Fibroblast of gingiva (primary cell): ENCODE results near the gene SLC25A26.
"Not testable (repeated sequence)": the region's sequence is repeated elsewhere in the genome, so short reads cannot be mapped to it uniquely, and the experiment has no call there.

ENCODE experiments used
- DNase-seq: peaks from one replicate; pipeline ENCODE4 v3.0.0-alpha.2; 2011; ENCODE audit warnings: low read depth

SLC25A26 gene

DNA sequence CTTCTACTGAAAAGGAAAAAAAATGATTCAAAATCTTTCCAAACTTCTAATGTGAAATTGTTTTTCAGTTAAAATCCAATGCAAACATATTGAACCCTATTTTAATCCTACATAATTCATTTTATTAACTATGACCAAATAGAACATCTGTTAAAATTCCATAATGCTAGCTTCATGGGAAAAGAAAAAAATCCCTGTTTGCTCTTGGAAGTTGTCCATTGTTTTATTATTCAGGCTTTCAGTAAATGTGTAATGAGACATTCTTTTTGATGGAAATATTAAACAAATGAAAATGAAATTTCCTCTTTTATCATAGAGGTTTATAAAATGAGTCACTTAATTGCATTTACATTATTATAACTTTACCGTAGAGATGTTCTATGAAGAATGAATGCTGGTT is 49.5 kb downstream of the SLC25A26 start:
- peak; percentile 39 for DNase-seq

DNA sequence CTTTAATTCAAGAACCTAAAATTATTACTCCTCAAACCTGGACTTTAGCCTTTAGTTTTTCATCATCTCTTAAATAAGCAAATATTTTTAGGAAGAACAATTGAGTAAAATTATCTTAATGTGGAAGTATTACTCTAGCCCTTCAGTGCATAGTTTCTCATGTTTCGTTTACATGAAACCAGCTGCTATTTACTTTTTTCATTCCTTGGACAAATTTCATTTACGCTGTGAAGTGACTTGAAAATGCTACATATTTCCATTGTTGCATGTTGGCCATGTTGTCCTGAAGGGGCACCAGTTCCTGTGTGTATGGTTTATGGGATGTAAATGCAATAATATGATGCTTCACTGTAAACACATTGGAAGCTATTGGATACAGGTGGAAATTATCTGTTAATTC is 49.9 kb downstream of the SLC25A26 start:
- DNase-seq = peak; percentile 73

DNA sequence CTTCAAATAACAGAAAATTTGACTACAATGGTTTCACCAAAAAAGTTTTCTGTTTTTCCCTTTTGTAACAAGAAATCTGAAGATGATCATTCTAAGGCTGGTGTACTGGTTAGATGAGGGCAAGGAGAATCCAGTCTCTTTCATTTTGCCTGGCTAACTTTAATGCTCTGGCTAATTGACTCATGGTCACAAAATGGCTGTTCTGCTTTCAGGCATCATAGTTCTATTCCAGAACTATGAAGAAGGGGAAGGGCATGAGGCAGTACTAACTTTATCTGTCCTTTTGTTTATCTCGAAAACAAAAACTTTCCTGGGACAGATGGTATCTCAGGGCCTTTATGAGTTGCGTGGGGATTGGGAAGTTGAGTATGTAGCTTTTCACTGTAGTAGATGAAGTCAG is 50.4 kb downstream of the SLC25A26 start:
- DNase-seq = no peak

DNA sequence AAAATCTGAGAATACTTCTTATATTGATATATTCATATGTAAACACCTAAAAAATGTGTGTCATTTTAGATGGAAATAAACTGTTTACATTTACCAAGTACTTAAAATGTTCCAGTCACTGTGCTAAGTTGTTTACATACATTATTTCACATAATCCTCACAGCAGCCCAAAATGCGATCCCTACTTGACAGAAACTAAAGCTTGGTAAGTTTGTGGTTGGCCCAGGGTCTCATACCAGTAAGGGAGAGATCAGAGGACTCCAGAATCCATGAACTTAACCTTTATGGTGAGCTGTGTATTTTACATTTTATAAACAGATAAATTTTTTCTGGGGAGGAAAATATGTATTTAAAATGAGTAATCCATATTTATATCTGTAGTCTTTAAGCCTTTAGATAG is 51.2 kb downstream of the SLC25A26 start:
- DNase-seq = no peak

DNA sequence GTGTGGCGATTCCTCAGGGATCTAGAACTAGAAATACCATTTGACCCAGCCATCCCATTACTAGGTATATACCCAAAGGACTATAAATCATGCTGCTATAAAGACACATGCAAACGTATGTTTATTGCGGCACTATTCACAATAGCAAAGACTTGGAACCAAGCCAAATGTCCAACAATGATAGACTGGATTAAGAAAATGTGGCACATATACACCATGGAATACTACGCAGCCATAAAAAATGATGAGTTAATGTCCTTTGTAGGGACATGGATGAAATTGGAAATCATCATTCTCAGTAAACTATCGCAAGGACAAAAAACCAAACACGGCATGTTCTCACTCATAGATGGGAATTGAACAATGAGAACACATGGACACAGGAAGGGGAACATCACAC is 54.0 kb downstream of the SLC25A26 start:
- DNase-seq = not testable (repeated sequence)

DNA sequence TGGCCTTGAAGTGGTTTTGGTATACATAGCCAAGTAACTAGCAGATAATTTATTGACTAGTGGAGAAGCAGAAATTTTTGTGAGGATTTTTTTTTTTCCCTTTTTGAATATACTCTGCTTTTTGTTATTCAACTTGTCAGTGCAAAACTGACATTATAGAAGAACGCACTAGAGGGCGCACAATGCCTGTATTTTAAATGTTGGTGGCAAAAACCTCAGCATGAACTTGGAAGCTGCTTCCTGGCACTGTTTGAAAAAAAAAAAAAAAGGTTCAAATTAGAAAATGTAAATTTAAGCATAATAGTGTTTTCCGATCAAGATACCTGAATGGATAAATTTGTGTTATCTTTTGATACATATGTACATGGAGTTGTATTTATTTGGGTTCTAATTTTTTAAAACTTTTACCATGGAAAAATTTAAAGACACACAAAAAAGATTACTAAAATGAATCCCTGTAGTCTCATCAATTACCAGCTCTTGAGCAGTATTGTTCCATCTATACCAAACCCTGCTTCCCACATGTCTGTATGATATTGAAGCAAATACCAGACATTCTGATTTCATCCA is 56.0 kb downstream of the SLC25A26 start:
- peak; percentile 64 for DNase-seq

DNA sequence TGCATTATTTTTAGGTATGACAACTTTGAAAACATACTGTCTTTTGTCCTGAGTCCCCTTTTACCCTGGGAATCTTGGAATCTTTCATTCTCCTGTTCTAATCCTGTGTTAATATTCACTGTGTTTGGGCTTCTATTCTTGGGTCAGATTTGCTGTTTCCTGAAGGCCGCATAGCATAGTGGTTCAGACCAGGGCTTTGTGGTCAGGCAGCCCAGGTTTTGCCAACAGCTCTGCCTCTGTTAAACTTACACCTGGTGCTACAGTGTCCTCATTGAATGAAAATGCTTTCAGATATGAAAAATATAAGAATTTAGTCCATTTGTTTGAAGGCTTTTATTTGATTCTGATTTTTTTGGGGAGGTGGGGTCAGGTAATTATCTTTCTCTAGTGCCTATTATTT is 58.4 kb downstream of the SLC25A26 start:
- DNase-seq = no peak

DNA sequence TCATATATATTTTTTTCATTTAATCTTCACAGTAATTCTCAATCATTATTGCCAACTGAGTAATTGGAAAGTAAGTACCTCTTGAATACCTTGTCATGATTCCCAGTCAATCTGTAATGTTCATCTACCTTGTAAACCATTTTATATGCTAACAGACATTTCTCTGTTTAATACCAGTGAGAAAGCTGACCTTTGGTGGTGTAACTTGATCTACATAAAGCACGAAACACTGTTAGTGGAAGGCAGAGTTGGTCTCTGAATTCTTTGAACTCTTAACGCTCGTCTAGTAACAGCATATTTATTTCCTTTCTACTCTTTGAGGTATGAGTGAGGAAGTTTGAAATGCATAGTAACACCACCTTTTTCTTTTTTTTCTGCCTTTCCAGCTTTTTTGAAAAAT is 59.5 kb downstream of the SLC25A26 start:
- DNase-seq = no peak

DNA sequence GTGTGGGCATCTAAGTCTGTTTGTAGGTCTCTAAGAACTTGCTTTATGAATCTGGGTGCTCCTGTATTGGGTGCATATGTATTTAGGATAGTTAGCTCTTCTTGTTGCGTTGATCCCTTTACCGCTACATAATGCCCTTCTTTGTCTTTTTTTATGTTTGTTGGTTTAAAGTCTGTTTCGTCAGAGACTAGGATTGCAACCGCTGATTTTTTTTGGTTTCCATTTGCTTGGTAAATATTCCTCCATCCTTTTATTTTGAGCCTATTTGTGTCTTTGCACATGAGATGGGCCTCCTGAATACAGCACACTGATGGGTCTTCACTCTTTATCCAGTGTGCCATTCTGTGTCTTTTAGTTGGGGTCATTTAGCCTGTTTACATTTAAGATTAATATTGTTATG is 71.1 kb downstream of the SLC25A26 start:
- not testable (repeated sequence) for DNase-seq

DNA sequence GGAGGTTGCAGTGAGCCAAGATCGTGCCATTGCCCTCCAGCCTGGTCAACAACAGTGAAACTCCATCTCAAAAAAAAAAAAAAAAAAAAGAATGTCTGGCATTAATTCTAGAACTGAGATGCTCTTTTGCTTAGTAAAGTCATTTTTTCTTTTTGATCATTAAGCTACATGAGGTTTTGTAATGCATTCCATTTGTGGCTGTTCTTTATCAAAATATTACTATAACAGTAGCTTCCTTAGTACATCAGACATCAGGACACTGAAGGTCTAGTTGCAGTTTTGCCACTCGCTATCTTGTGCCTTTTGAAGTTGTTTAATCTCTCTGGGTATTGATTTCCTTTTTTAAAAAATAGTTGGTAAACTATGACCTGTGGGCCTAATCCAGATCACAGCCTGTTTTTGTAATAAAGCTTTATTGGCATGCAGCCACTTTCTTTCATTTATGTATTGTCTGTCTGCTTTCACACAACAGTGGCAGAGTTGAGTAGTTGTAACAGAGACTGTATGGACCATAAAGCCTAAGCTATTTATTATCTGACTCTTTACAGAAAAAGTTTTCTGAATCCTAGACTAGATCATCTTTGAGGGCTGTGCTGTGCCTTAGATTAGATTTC is 76.6 kb downstream of the SLC25A26 start:
- DNase-seq = peak; percentile 12

DNA sequence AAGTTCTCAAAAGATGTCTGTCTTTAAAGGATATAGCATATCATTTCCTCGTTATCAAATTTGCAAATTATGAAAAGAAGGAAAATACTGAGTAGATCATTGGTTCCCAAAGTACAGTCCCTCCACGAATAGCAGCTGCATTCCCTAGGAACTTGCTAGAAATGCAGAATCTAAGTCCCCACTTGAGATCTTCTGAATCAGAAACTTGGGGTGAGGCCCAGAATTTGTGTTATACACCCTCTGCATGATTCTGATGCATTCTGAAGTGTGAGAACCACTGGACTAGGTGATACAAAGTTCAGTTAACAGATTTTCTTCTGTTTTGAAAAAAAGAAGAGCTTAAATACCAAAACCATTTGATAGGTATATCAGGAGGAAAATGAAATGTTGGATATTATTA is 77.1 kb downstream of the SLC25A26 start:
- no peak for DNase-seq

DNA sequence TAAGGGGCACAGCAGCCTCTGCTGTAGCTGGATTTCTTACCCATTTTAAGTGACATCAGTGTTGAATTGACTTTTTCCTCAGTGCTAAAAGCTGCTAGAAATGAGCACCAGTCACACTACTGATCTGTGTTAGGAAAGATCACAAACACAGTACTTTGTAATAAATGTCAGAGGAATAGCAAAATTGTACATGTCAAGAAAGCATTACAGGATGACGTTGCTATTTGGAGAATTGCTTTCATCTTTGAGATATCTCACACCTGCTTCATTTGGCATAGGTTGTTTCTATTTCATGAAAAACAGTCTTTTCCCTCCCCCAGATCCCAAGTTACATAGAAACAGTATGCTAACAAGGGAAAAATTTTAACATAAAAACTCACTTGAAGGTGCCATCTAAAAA is 77.8 kb downstream of the SLC25A26 start:
- DNase-seq = no peak

DNA sequence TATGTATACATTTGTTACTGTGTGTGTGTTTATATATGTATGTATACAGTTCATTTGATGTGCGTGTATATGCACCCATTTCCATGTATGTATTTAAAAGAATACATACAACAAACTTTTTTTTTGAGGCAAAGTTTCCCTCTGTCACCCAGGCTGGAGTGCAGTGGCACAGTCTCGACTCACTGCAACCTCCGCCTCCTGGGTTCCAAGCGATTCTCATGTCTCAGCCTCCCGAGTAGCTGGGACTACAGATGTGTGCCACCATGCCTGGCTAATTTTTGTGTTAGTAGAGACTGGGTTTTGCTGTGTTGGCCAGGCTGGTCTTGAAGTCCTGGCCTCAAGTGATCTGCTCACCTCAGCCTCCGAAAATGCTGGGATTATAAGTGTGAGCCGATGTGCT is 78.3 kb downstream of the SLC25A26 start:
- DNase-seq = not testable (repeated sequence)

DNA sequence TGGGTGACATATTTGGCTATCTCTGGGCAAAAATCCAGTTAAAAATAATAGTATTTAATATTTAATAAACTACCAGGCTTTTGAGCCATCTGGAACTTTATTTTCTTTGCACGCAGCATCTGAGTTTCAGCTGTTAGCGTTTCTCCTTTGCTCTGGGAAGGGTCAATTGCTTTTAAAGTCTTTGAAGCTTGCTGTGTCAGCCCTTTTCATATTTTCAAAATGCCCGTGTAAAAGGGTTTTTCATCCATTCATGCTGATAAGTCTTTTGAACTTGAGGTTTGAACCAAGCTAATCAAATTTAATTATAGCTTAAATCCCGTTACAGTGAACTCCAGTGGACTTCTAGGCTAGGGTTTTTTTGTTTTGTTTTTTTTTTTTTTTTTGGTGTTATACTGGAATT is 79.1 kb downstream of the SLC25A26 start:
- DNase-seq = no peak

DNA sequence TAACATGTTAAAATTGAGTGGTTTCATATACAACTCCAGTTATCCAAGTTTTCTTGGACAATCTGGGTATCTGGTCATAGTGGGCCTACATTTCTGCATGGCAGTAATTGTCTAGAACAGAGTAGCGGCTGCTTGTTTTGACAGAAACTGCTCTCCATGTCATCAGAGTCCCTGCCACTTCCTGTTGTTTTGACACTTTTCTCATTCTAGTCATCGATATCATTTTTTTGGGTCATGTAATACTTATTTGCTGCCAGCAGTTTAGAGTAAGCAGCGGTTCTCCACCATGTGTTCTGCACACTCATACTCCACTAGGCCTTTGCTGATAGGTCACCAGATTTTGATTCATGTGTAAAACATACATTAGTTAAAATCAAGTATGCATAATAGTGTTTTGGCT is 81.5 kb downstream of the SLC25A26 start:
- DNase-seq = no peak

DNA sequence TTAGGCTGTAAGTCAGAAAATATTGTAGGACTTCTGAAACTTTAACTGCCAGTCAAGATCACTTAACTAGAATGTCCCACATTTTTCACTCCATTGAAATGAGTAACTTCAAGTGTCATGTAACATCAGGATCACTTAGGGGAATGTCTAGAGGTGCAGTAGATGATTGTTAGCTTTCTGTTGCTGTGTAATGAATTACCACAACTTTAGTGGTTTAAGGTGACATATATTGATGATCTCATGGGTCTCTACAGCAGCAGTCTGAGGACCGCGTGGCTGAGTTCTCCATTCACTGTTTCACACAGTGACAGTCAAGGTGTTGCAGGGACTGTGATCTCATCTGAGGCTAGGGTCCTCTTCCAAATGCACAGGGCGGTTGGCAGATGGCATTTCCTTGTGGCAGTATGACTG is 82.7 kb downstream of the SLC25A26 start:
- no peak for DNase-seq

DNA sequence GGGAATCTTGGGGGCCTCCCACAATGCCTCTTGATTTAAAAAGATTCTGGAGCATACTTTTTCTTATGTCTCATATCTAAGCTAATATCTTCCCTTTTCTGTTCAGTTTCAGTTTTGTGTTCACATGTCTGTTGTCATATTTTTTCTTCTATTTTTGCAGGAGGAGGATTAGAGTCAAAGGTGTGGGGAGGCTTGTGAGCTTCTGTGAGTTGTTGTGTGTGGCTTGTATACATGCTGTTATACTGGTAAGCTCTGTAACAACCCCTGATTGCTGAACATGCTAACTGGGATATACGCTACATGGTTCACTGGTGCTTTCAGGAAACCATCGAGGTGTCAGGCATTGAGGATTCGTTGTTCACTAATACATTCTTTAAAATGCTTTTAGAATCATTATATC is 83.5 kb downstream of the SLC25A26 start:
- no peak for DNase-seq

DNA sequence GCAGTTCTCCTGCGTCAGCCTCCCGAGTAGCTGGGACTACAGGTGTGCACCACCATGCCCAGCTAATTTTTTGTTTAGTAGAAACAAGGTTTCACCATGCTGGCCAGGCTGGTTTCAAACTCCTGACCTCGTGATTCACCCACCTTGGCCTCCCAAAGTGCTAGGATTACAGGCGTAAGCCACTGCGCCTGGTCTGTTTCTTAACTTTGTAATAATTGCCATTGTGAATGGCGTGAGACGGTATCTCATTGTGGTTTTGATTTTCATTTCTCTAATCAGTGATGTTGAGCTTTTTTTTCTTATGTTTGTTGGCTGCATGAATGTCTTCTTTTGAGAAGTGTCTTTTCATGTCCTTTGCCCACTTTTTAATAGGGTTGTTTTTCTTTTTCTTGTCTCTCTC is 85.3 kb downstream of the SLC25A26 start:
- not testable (repeated sequence) for DNase-seq

DNA sequence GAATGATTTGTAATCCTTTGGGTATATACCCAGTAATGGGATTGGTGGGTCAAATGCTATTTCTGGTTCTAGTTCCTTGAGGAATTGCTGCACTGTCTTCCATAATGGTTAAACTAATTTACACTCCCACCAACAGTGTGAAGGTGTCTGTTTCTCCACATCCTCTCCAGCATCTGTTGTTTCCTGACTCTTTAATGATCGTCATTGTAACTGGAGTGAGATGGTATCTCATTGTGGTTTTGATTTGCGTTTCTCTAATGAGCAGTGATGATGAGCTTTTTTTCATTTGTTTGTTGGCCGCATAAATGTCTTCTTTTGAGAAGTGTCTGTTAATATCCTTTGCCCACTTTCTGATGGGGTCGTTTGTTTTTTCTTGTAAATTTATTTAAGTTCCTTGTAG is 86.2 kb downstream of the SLC25A26 start:
- DNase-seq = not testable (repeated sequence)

DNA sequence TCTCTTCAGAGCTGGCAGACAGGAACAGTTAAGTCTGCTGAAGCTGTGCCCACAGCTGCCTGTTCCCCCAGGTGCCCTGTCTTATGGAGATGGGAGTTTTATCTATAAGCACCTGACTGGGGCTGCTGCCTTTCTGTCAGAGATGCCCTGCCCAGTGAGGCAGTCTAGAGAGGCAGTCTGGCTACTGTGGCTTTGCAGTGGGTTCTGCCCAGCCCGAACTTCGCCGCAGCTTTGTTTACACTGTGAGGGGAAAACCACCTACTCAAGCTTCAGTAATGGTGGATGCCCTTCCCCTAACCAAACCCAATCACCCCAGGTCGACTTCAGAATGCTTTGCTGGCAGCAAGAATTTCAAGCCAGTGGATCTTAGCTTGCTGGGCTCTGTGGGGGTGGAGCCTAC is 91.2 kb downstream of the SLC25A26 start:
- DNase-seq = no peak

DNA sequence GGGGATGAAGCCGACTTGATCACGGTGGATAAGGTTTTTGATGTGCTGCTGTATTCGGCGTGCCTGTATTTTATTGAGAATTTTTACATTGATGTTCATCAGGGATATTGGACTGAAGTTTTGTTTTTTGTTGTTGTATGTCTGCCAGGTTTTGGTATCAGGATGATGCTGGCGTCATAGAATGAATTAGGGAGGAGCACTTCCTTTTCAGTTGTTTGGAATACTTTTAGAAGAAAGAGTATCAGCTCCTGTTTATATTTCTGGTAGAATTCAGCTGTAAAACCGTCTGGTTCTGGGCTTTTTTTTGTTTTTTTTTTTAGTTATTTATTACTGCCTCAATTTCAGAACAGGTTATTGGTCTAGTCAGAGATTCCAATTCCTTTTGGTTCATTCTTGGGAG is 93.7 kb downstream of the SLC25A26 start:
- DNase-seq = no peak

DNA sequence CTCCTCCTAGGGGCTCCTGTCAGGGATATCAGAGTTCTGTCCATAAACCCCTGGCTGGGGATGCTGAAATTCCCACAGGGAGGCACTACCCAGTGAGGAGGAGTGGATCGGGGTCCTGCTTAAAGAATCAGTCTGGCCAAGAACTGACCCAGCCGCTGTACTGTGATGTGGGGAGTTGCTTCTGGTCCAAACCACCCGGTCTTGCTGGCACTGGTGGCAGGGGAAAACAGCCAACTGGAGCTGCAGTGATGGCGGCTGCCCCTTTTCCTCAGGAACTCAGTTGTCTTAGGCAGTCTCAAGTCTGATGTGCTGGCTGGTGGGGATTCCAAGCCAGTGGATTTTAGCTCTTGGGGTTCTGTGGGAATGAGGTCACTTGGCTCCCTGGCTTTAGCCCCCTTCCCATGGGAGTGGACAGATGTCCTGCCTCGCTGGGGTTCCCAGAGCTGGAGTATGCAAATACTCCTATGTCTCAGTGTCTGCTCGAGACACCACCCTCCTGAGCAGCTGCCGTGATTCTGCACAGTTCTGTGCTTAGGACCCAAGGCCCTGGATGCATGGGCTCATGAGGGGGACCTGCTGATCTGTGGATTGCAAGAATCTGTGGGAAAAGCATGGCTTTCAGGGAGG is 97.1 kb downstream of the SLC25A26 start:
- DNase-seq = no peak

DNA sequence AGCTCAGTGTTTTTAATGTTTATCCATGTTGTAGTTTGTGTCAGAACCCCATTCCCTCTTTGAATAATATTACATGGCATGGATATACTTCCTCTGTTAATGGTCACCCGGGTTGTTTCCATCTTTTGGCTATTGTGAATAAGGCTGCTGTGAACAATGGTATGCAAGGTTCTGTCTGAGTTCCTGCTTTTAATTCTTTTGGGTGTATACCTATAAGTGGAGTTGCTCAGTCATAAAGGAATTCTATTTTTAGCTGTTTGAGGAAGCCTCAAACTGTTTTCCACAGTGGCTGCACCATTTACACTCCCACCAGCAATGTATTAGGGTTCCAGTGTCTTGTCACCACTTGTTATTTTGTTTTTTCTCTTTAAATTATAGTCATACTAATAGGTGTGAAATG is 99.6 kb downstream of the SLC25A26 start:
- no peak for DNase-seq

DNA sequence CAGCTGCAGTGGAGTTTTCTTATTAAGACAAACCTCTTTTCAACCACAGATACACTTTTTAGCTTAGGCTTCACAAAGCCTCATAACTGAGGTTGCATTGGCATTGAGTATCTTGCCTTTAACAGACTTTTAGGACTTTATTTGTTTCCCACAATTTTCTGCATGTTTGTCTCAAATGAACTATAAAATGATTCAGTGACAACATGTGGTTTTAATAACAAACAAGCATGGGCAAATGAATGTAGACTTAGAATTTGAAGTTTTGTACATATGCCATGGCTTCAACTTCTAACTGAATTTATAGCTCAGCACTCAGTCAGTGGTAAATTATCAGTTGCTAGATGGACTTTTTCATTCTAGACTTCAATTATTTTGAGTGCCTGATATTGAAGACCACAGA is 101.6 kb downstream of the SLC25A26 start:
- DNase-seq = peak; percentile 69
